Prostate gland (tissue), 2 donors: ENCODE data around the gene GPR107. TPM values are rescaled to one million over a fixed set of nuclear protein-coding genes. Genes with fewer than 3 reads are reported as not detected.
"Not testable (repeated sequence)": the region's sequence is repeated elsewhere in the genome, so short reads cannot be mapped to it uniquely, and the experiment has no call there.

Source experiments
- DNase-seq: peaks from one replicate; pipeline ENCODE4 v3.0.0-alpha.2; 2019; ENCODE audit warnings: low spot score
- H3K27ac ChIP-seq, 2 donors: fragments of 200-600 bp; sonication (generic); 2 replicates each; pipeline ENCODE4 v1.5.1; 2017 to 2019
- H3K27me3 ChIP-seq: fragments of 200-600 bp; sonication (generic); replicated peaks from 2 replicates; pipeline ENCODE4 v1.5.1; 2019; ENCODE audit not compliant: insufficient read depth
- H3K36me3 ChIP-seq, 2 donors: fragments of 200-600 bp; sonication (generic); 1 replicate in 1 of 2; 2 replicates in 1 of 2; pipeline versions ENCODE4 v1.5.1 to v1.8.1; 2017 to 2019
- H3K4me1 ChIP-seq: fragments of 200-600 bp; sonication (generic); replicated peaks from 2 replicates; pipeline ENCODE4 v1.5.1; 2019
- H3K4me3 ChIP-seq, 2 donors: fragments of 200-600 bp; sonication (generic); 2 replicates each; pipeline ENCODE4 v1.5.1; 2017 to 2019
- H3K9me3 ChIP-seq: fragments of 200-600 bp; sonication (generic); 2 replicates; pipeline ENCODE4 v1.5.1; 2017
- POLR2A ChIP-seq: fragments of 450-650 bp; IDR thresholded peaks from one replicate; pipeline ENCODE4 v1.6.1; 2016; ENCODE audit warnings: antibody characterized with exemption, mild to moderate bottlenecking
- POLR2AphosphoS5 ChIP-seq: sonication (generic); formaldehyde crosslinking; IDR thresholded peaks from one replicate; pipeline ENCODE4 v1.6.1; 2017; ENCODE audit warnings: antibody characterized with exemption
- WGBS: methylation state at CpG from one replicate; pipeline ENCODE4 v1.1.5; 2018; 5-methylcytosine and 5-hydroxymethylcytosine counted together
- intact Hi-C: fragments of 100-400 bp; cut with DNase I; formaldehyde crosslinking; loops from one replicate; pipeline ENCODE4 v1.14.2; 2022
- total RNA-seq, 2 donors: library from RNA; depleted of rRNA; stranded (reverse); fragments of >200 nt; gene quantifications; one replicate each; pipeline ENCODE4 v1.1.0, GENCODE V29; 2016
- TF ChIP-seq, protein P1 (sequence below), 4 experiments: fragments of 200-600 bp in 2 of 4; fragments of 450-650 bp in 2 of 4; sonication (generic) in 2 of 4; IDR thresholded peaks; 1 replicate in 3 of 4; 2 replicates in 1 of 4; pipeline ENCODE4 v1.5.1; 2016 to 2019; ENCODE audit warnings: antibody characterized with exemption in 4 of 4, mild to moderate bottlenecking in 2 of 4, moderate library complexity in 2 of 4

The GPR107 gene
- 10 to 100 TPM; 36.3 to 51.5 TPM for total RNA-seq

DNA sequence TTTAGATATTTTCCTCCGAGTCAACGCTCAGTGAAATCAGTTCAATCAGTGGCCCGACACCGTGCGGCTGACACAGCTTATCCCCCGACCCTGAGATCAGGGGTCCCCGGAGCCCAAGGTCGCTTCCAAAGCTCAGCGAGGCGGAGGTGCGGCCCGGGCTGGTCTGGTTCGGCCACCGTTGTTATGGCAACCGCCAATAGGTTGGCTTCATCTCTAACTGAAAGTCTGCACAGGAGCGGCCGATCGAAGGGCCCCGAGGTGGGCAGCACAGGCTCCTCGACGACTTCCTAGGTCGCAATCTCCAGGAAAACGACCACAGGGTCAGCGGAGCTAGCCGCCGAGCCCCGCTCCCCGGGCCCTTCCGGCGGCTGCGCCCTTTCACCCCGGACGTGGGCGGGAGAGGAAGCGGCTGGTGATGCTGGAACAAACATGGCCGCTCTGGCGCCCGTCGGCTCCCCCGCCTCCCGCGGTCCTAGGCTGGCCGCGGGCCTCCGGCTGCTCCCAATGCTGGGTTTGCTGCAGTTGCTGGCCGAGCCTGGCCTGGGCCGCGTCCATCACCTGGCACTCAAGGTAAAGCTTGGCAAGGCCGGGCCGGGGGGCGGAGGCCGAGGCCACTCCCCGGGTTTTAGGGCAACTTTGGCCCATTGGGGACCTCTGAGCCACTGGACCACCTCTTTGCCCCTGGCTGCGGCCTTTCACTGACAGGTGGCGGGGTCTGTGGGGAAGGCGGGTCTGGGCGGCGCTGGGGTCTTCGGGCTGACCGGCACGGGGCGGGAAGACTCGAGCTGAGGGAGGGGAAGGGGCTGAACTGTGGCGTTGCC lies at the start of gene GPR107:
Gene GPR107 (plus strand): TSS at position 403 of the 821 bp plus-strand sequence. CDS start 27 bp downstream, at position 430.
- H3K9me3 ChIP-seq: no peaks in the 10 kb centered on the region
- no peaks in the 10 kb centered on the region for H3K27me3 ChIP-seq
- TF ChIP-seq, protein P1, sequence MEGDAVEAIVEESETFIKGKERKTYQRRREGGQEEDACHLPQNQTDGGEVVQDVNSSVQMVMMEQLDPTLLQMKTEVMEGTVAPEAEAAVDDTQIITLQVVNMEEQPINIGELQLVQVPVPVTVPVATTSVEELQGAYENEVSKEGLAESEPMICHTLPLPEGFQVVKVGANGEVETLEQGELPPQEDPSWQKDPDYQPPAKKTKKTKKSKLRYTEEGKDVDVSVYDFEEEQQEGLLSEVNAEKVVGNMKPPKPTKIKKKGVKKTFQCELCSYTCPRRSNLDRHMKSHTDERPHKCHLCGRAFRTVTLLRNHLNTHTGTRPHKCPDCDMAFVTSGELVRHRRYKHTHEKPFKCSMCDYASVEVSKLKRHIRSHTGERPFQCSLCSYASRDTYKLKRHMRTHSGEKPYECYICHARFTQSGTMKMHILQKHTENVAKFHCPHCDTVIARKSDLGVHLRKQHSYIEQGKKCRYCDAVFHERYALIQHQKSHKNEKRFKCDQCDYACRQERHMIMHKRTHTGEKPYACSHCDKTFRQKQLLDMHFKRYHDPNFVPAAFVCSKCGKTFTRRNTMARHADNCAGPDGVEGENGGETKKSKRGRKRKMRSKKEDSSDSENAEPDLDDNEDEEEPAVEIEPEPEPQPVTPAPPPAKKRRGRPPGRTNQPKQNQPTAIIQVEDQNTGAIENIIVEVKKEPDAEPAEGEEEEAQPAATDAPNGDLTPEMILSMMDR (IDR thresholded peaks at IDR 0.05): peak in 1 of 4 experiments; percentile 6
- TF ChIP-seq POLR2A (peak; percentile 69), POLR2AphosphoS5 (peak; percentile 79)
- peak; percentile 61 for DNase-seq
- H3K4me1 ChIP-seq: peaks cover 13% of the 10 kb centered on the region
- H3K27ac ChIP-seq: peak within 1 kb of the TSS; percentile 90 to 91
- under 1% methylated on average over 61 of the region's 64 CpGs for WGBS
- intact Hi-C loops: loop anchor here (5.0 kb wide), 1 partner anchor 44 kb away; no protein-coding TSS in a partner anchor
- no peaks in the 10 kb centered on the region for H3K36me3 ChIP-seq
- H3K4me3 ChIP-seq: peak within 1 kb of the TSS; percentile 93 to 95

DNA sequence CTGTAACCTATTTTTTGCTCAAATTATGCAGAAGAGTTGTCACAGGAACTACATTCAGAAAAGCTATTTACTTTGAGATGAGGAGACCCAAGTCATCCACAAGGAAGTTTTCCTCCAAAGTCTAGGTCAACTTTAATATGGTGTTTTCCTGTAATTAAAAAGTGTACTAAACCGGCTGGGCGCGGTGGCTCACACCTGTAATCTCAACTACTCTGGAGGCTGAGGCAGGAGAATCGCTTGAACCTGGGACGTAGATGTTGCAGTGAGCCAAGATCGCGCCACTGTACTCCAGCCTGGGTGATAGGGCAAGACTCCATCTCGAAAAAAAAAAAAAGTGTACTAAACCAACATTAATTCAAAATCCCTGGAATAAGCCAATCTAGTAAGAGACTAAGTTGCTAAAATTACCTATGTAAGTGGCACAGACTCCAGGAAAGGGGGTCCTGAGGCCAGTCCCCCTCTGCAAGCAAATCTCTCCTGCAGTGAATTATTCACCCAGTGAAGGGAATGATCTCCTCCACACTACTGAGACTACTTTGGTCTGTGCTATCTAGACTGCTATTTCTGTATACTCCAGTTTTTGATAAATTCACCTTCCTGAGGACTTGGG lies 49.7 kb upstream of the GPR107 start:
- WGBS: 85% methylated on average over 8 of the region's 8 CpGs
- Histone ChIP-seq H3K36me3 (no peaks in the 10 kb centered on the region), H3K4me1 (no peaks in the 10 kb centered on the region), H3K27me3 (no peaks in the 10 kb centered on the region), H3K4me3 (no peak overlapping the region), H3K9me3 (no peaks in the 10 kb centered on the region), H3K27ac (no peak overlapping the region)
- DNase-seq: no peak
- TF ChIP-seq, protein P1 (IDR thresholded peaks at IDR 0.05): no peak
- intact Hi-C loops: no loop called here

DNA sequence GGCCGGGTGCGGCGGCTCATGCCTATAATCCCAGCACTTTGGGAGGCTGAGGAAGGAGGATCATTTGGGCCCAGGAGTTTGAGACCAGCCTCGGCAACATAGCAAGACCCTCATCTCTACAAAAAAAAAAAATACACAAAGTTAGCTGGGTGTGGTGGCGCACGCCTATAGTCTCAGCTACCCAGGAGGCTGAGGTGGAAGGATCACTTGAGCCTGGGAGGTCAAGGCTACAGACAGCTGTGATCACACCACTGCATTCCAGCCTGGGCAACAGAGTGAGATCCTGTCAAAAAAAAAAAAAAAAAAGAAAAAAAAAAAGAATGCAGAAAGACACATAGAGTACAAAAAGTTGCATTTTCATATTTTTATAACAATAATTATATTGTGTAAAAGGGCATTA lies 46.8 kb upstream of the GPR107 start:
- intact Hi-C loops, H3K4me3 ChIP-seq, H3K36me3 ChIP-seq, H3K27me3 ChIP-seq, H3K9me3 ChIP-seq, DNase-seq, H3K4me1 ChIP-seq, H3K27ac ChIP-seq: not testable (repeated sequence)
- WGBS: 97% methylated on average over 6 of the region's 6 CpGs

DNA sequence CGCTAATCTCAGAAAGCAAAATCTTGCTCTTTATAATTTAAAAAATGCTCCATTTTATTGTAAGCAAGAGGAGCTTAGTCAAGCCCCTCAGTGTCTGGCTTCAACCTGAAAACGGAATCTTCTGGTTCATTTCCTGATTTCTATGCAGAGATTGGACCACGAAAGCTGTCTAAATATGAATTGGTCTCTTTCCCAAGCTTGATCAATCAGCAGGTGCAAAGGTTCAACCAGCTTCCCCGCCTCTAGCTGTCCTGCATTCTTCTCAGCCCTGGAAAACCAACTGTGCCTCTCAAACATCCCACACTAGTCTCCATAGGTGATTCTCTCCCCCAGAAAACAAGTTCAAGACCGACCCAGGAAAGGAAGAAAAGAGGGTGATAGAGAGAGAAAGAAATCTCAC lies 45.2 kb upstream of the GPR107 start:
- Histone ChIP-seq H3K4me1 (no peaks in the 10 kb centered on the region), H3K36me3 (no peaks in the 10 kb centered on the region), H3K9me3 (no peaks in the 10 kb centered on the region), H3K27ac (no peak overlapping the region), H3K4me3 (no peak overlapping the region), H3K27me3 (no peaks in the 10 kb centered on the region)
- no peak for TF ChIP-seq POLR2A
- no peak for TF ChIP-seq POLR2AphosphoS5
- TF ChIP-seq, protein P1 (IDR thresholded peaks at IDR 0.05): no peak
- 77% methylated on average over 5 of the region's 5 CpGs for WGBS
- no peak for DNase-seq
- intact Hi-C loops: no loop called here

DNA sequence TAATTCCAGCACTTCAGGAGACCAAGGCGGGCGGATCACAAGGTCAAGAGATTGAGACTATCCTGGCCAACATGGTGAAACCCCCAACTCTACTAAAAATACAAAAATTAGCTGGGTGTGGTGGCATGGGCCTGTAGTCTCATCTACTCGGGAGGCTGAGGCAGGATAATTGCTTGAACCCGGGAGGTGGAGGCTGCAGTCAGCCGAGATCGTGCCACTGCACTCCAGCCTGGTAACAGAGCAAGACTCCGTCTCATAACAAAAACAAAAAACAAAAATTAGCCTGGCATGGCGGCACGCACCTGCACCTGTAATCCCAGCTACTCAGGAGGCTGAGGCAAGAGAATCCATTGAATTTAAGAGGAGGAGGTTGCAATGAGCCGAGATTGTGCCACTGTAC lies 44.2 kb upstream of the GPR107 start:
- H3K4me3 ChIP-seq, H3K36me3 ChIP-seq, H3K9me3 ChIP-seq, H3K27ac ChIP-seq, DNase-seq, H3K4me1 ChIP-seq, H3K27me3 ChIP-seq, intact Hi-C loops: not testable (repeated sequence)
- WGBS: 98% methylated on average over 10 of the region's 10 CpGs
